ENCODE measurements around the gene CHID1.

CHID1 gene

DNA sequence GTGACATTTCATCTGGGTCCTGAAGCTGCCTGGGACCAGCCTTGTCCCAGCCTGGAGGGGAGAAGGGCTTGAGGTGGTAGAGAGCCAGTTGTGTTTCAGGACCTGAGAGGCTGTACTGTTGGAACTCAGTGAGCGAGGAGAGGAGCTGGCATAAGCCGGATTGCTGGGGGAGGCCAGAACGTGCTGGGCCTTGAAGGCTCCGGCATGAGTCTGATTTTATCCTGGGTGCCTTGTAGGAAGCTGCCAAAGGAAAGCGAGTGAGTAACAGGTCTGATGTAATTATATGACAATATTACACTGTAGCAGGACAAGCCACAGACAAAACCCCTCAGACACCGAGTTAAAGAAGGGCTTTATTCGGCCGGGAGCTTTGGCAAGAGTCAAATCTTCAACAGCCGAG, 32.2 kb upstream of the CHID1 start:
- TF ChIP-seq CEBPB (IDR thresholded peaks at IDR 0.05) (no peak), EGR1 (IDR thresholded peaks at IDR 0.05) (no peak), TAF1 (IDR thresholded peaks at IDR 0.05; ENCODE audit: low read depth) (no peak), RAD21 (IDR thresholded peaks at IDR 0.05; ENCODE audit: low read depth) (no peak), TEAD4 (IDR thresholded peaks at IDR 0.05) (no peak), NFIC (IDR thresholded peaks at IDR 0.05) (no peak), TCF12 (IDR thresholded peaks at IDR 0.05; ENCODE audit: low read depth) (no peak), YY1 (IDR thresholded peaks at IDR 0.05; ENCODE audit: low read depth) (no peak), CREB1 (IDR thresholded peaks at IDR 0.05; ENCODE audit: low read depth) (no peak), ZBTB7A (IDR thresholded peaks at IDR 0.05; ENCODE audit: low read depth) (no peak), FOXM1 (IDR thresholded peaks at IDR 0.05; ENCODE audit: borderline replicate concordance, low read depth) (no peak), EP300 (IDR thresholded peaks at IDR 0.05; ENCODE audit: borderline replicate concordance) (no peak)
- TF ChIP-seq, protein P1, sequence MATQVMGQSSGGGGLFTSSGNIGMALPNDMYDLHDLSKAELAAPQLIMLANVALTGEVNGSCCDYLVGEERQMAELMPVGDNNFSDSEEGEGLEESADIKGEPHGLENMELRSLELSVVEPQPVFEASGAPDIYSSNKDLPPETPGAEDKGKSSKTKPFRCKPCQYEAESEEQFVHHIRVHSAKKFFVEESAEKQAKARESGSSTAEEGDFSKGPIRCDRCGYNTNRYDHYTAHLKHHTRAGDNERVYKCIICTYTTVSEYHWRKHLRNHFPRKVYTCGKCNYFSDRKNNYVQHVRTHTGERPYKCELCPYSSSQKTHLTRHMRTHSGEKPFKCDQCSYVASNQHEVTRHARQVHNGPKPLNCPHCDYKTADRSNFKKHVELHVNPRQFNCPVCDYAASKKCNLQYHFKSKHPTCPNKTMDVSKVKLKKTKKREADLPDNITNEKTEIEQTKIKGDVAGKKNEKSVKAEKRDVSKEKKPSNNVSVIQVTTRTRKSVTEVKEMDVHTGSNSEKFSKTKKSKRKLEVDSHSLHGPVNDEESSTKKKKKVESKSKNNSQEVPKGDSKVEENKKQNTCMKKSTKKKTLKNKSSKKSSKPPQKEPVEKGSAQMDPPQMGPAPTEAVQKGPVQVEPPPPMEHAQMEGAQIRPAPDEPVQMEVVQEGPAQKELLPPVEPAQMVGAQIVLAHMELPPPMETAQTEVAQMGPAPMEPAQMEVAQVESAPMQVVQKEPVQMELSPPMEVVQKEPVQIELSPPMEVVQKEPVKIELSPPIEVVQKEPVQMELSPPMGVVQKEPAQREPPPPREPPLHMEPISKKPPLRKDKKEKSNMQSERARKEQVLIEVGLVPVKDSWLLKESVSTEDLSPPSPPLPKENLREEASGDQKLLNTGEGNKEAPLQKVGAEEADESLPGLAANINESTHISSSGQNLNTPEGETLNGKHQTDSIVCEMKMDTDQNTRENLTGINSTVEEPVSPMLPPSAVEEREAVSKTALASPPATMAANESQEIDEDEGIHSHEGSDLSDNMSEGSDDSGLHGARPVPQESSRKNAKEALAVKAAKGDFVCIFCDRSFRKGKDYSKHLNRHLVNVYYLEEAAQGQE (IDR thresholded peaks at IDR 0.05; ENCODE audit: low read depth), result no peak
- TF ChIP-seq, protein P2, sequence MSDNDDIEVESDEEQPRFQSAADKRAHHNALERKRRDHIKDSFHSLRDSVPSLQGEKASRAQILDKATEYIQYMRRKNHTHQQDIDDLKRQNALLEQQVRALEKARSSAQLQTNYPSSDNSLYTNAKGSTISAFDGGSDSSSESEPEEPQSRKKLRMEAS (IDR thresholded peaks at IDR 0.05), result no peak
- TF ChIP-seq, protein P3, sequence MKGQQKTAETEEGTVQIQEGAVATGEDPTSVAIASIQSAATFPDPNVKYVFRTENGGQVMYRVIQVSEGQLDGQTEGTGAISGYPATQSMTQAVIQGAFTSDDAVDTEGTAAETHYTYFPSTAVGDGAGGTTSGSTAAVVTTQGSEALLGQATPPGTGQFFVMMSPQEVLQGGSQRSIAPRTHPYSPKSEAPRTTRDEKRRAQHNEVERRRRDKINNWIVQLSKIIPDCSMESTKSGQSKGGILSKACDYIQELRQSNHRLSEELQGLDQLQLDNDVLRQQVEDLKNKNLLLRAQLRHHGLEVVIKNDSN (IDR thresholded peaks at IDR 0.05), result no peak

DNA sequence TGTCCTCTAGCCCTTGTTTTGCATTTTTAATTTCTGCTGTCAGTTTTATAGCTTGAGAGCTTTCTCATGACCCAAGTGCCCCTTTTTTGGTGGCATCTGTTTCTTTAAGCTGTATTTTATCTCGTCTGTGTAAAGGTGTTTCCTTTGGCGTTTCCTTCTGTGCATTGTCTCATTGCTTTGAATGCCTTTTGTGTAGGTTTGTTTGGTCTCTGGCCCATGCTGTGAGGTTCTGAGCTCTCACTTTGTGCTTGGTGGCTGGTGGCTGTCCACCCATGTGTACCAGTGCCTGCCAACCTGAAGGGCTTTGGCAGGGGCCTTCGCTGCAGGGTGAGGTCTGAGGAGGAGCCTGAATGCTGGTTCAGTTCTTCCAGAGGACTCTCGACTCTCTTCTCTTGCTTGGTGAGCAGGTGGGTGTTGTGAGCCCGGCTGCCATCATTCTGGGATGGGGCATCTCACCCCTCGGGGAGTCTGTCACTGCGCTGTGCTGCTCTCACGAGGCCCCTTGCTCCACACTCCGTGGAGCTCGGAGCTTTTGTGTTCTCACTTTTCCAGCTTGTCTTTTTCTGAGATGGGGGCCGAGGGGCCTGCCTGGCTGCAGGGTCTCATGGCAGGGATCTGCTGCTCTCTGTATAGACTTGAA, 30.0 kb upstream of the CHID1 start:
- no peak for TF ChIP-seq CREB1 (IDR thresholded peaks at IDR 0.05; ENCODE audit: low read depth)
- TF ChIP-seq FOXM1 (IDR thresholded peaks at IDR 0.05; ENCODE audit: borderline replicate concordance, low read depth), result no peak
- no peak for TF ChIP-seq CEBPB (IDR thresholded peaks at IDR 0.05)
- TF ChIP-seq TCF12 (IDR thresholded peaks at IDR 0.05; ENCODE audit: low read depth), result no peak
- TF ChIP-seq NFIC (IDR thresholded peaks at IDR 0.05), result no peak
- TF ChIP-seq YY1 (IDR thresholded peaks at IDR 0.05; ENCODE audit: low read depth), result no peak
- TF ChIP-seq EGR1 (IDR thresholded peaks at IDR 0.05), result no peak
- no peak for TF ChIP-seq TEAD4 (IDR thresholded peaks at IDR 0.05)
- no peak for TF ChIP-seq EP300 (IDR thresholded peaks at IDR 0.05; ENCODE audit: borderline replicate concordance)
- TF ChIP-seq, protein P3 (IDR thresholded peaks at IDR 0.05), result no peak
- no peak for TF ChIP-seq TAF1 (IDR thresholded peaks at IDR 0.05; ENCODE audit: low read depth)

DNA sequence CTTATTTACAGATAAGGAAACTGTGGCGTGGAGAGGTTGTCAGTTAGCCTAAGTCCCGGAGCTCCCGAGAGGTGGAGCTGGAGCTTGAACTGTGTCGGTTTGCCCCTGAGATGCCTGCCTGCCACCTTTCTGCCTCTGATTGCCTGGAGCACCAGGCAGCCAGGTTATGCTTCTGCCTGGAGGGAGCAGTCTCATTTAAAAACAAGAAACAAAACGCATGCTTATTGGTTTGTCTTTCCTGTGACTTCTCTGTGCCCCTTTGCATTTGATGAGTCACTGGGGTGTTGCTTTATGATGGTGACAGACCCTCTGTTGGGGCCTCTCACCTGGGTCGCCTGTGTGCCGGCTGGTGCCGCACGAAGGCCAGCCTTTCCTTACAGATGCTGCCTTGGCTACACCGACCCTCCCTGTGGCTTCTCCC, 27.2 kb upstream of the CHID1 start:
- TF ChIP-seq CREB1 (IDR thresholded peaks at IDR 0.05; ENCODE audit: low read depth), result no peak
- TF ChIP-seq CEBPB (IDR thresholded peaks at IDR 0.05), result no peak
- TF ChIP-seq TEAD4 (IDR thresholded peaks at IDR 0.05), result no peak
- TF ChIP-seq NFIC (IDR thresholded peaks at IDR 0.05), result no peak
- TF ChIP-seq, protein P2 (IDR thresholded peaks at IDR 0.05), result no peak
- TF ChIP-seq EP300 (IDR thresholded peaks at IDR 0.05; ENCODE audit: borderline replicate concordance), result no peak
- TF ChIP-seq, protein P1 (IDR thresholded peaks at IDR 0.05; ENCODE audit: low read depth), result no peak
- no peak for TF ChIP-seq YY1 (IDR thresholded peaks at IDR 0.05; ENCODE audit: low read depth)
- TF ChIP-seq ZBTB7A (IDR thresholded peaks at IDR 0.05; ENCODE audit: low read depth), result no peak
- TF ChIP-seq, protein P3 (IDR thresholded peaks at IDR 0.05), result no peak
- no peak for TF ChIP-seq TAF1 (IDR thresholded peaks at IDR 0.05; ENCODE audit: low read depth)
- TF ChIP-seq RAD21 (IDR thresholded peaks at IDR 0.05; ENCODE audit: low read depth), result no peak
- TF ChIP-seq TCF12 (IDR thresholded peaks at IDR 0.05; ENCODE audit: low read depth), result no peak
- no peak for TF ChIP-seq FOXM1 (IDR thresholded peaks at IDR 0.05; ENCODE audit: borderline replicate concordance, low read depth)
- no peak for TF ChIP-seq EGR1 (IDR thresholded peaks at IDR 0.05)

DNA sequence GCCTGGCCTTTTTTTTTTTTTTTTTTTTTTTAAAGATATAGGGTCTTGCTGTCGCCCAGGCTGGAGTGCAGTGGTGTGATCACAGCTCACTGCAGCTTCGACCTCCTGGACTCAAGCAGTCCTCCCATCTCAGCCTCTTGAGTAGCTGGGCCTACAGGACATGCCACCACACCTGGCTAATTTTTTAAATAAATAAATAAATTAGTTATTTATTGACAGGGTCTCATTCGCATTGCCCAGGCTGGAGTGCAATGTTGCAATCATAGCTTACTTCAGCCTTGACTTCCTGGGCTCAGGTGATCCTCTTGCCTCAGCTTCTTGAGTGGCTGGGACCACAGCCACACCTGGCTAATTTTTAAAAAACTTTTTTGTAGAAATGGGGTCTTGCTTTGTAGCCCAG, 25.6 kb upstream of the CHID1 start:
- TF ChIP-seq TCF12 (IDR thresholded peaks at IDR 0.05; ENCODE audit: low read depth) (no peak), ZBTB7A (IDR thresholded peaks at IDR 0.05; ENCODE audit: low read depth) (no peak), TEAD4 (IDR thresholded peaks at IDR 0.05) (no peak), NFIC (IDR thresholded peaks at IDR 0.05) (no peak), YY1 (IDR thresholded peaks at IDR 0.05; ENCODE audit: low read depth) (no peak)

DNA sequence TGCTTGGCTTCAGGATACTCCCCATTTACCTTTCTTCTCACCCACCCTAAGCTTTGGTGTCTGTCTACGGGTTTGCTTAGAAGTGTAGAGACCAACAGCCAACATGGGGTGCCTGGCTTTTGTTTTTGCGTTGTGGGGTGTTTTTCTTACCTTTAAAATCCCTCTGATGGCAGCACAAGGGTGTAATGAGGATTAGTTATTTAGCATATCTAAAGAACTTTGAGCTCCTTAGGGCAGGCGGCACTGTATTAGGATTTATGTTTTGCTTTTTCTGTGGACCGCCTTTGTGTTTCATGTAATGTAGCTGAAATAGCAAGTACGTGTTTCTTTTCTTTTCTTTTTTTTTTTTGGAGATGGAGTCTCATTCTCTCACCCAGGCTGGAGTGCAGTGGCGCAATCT, 23.9 kb upstream of the CHID1 start:
- TF ChIP-seq RAD21 (IDR thresholded peaks at IDR 0.05; ENCODE audit: low read depth) (no peak), CEBPB (IDR thresholded peaks at IDR 0.05) (no peak), EP300 (IDR thresholded peaks at IDR 0.05; ENCODE audit: borderline replicate concordance) (no peak), NFIC (IDR thresholded peaks at IDR 0.05) (no peak), TCF12 (IDR thresholded peaks at IDR 0.05; ENCODE audit: low read depth) (no peak), TEAD4 (IDR thresholded peaks at IDR 0.05) (no peak)
- TF ChIP-seq, protein P3 (IDR thresholded peaks at IDR 0.05), result no peak
- TF ChIP-seq, protein P2 (IDR thresholded peaks at IDR 0.05), result no peak
